OCI-LY3 (cell line): ENCODE measurements around the gene GCK.

Experiments
- H2AFZ ChIP-seq: fragments of 200-600, 300-600 bp; shearing (Covaris generic); 2 replicates; pipeline ENCODE4 v1.6.0; 2014; ENCODE audit warnings: antibody characterized with exemption, low read depth, low read length
- H3K27ac ChIP-seq: fragments of 200-600, 300-600 bp; sonication (generic); 2 replicates; pipeline ENCODE4 v1.5.1; 2014; ENCODE audit warnings: mild to moderate bottlenecking, low read length, moderate library complexity, mixed read lengths
- H3K27me3 ChIP-seq: fragments of 200-600, 300-600 bp; sonication (generic); 2 replicates; pipeline ENCODE4 v1.6.1; 2014; ENCODE audit warnings: low read depth, low read length, mixed read lengths
- H3K36me3 ChIP-seq: fragments of 200-600, 300-600 bp; sonication (generic); replicated peaks from 2 replicates; pipeline ENCODE3; 2014; ENCODE audit warnings: low read depth, low read length, mixed read lengths
- H3K4me1 ChIP-seq: fragments of 300-600, 200-600 bp; sonication (generic); 2 replicates; pipeline ENCODE4 v1.6.1; 2014; ENCODE audit warnings: low read length, mixed read lengths
- H3K4me2 ChIP-seq: fragments of 200-600, 300-600 bp; sonication (generic); 2 replicates; pipeline ENCODE4 v1.6.1; 2014; ENCODE audit warnings: low read length, mixed read lengths
- H3K4me3 ChIP-seq: fragments of 300-600, 200-600 bp; sonication (generic); 2 replicates; pipeline ENCODE4 v1.5.1; 2014; ENCODE audit warnings: antibody characterized with exemption, mild to moderate bottlenecking, low read length, moderate library complexity
- H3K79me2 ChIP-seq: fragments of 300-600, 200-600 bp; shearing (Covaris generic); 2 replicates; pipeline ENCODE4 v1.6.1; 2014; ENCODE audit warnings: mild to moderate bottlenecking, low read length, mixed read lengths
- H3K9ac ChIP-seq: fragments of 300-600, 200-600 bp; shearing (Covaris generic); 2 replicates; pipeline ENCODE4 v1.6.0; 2014; ENCODE audit warnings: mild to moderate bottlenecking, low read length, moderate library complexity
- H3K9me3 ChIP-seq: fragments of 200-600, 300-600 bp; shearing (Covaris generic); 2 replicates; pipeline ENCODE4 v1.6.1; 2014; ENCODE audit warnings: low read length, mixed read lengths; ENCODE audit not compliant: insufficient read depth
- H4K20me1 ChIP-seq: fragments of 200-600, 300-600 bp; sonication (generic); 2 replicates; pipeline ENCODE4 v1.6.1; 2016; ENCODE audit warnings: low read length, mixed read lengths; ENCODE audit not compliant: insufficient read depth
- EZH2phosphoT487 ChIP-seq: fragments of 200-600 bp; shearing (Covaris generic); IDR thresholded peaks from 2 replicates; pipeline ENCODE4 v1.6.1; 2018; ENCODE audit warnings: antibody characterized with exemption, mixed run types, low read depth
- TF ChIP-seq, protein P1 (sequence below): fragments of 200-600, 300-600 bp; sonication (generic); IDR thresholded peaks from 2 replicates; pipeline ENCODE4 v1.5.1; 2014; ENCODE audit warnings: antibody characterized with exemption, low read length, low read depth

Gene GCK

DNA sequence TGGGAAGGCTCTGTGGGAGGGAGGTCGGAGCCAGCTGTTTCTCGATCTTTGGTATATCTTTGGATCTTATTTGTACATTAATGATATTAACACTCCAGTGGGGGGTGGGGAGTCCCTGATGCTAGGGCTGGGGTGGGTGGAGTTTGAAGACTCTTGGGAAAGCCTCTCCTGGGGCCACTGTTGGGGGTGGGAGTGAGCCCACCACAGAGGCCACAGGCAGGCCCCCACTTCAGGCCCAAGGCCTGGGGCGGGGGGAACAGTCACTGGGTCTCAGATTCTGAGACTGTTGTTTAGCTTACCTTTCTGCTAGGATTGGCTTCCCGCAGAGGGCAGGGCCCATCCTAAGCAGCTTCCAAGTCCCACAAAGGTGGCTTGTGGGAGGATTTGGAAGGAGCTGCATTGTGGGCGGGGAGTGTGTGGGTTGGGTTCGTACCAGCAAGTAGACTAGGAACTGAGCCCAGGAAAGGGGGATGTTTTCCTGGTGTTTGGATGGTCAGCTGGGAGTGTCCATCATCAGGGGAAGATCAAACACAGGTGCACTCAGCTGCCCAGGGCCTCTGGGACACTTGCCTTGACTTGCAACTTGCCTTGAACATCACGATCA lies 23.4 kb upstream of the GCK start:
- Histone ChIP-seq H3K4me2 (no peak overlapping the region), H3K27me3 (no peaks in the 10 kb centered on the region), H3K36me3 (peaks cover 23% of the 10 kb centered on the region), H3K27ac (no peak overlapping the region; the same call in 1 of the 2 replicates), H3K9ac (no peak overlapping the region), H4K20me1 (no peaks in the 10 kb centered on the region), H3K9me3 (no peaks in the 10 kb centered on the region), H3K79me2 (no peaks in the 10 kb centered on the region), H3K4me3 (no peak overlapping the region), H3K4me1 (peaks cover 15% of the 10 kb centered on the region), H2AFZ (no peak overlapping the region)
- TF ChIP-seq, protein P1, sequence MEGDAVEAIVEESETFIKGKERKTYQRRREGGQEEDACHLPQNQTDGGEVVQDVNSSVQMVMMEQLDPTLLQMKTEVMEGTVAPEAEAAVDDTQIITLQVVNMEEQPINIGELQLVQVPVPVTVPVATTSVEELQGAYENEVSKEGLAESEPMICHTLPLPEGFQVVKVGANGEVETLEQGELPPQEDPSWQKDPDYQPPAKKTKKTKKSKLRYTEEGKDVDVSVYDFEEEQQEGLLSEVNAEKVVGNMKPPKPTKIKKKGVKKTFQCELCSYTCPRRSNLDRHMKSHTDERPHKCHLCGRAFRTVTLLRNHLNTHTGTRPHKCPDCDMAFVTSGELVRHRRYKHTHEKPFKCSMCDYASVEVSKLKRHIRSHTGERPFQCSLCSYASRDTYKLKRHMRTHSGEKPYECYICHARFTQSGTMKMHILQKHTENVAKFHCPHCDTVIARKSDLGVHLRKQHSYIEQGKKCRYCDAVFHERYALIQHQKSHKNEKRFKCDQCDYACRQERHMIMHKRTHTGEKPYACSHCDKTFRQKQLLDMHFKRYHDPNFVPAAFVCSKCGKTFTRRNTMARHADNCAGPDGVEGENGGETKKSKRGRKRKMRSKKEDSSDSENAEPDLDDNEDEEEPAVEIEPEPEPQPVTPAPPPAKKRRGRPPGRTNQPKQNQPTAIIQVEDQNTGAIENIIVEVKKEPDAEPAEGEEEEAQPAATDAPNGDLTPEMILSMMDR, result no peak

DNA sequence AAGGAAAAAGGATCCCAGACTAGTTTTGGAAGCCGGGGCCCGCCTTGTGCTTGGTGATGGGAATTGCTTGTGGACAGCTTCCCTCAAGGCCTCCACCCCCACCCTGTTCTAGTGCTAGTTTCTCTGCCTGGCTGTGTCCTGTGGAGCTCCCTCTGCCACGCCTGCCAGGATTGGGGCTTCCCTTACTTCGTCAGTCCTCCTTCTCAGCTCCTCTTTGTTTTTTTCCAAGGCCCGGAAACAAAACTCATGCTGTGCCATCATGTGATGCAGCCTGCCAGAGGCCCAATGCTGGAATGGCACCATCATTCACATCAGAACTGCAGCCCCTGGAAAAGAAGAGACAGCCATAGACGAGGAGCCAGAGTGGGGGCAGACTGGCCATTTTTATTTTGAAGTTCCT lies 22.8 kb upstream of the GCK start:
- H3K4me1 ChIP-seq, result peaks cover 15% of the 10 kb centered on the region
- no peaks in the 10 kb centered on the region for H3K9me3 ChIP-seq
- no peaks in the 10 kb centered on the region for H3K27me3 ChIP-seq
- no peaks in the 10 kb centered on the region for H4K20me1 ChIP-seq
- H3K9ac ChIP-seq, result no peak overlapping the region
- H2AFZ ChIP-seq, result no peak overlapping the region
- H3K36me3 ChIP-seq, result peaks cover 28% of the 10 kb centered on the region
- H3K4me2 ChIP-seq, result no peak overlapping the region
- H3K4me3 ChIP-seq, result no peak overlapping the region
- H3K79me2 ChIP-seq, result no peaks in the 10 kb centered on the region
- TF ChIP-seq, protein P1, result no peak
- no peak for TF ChIP-seq EZH2phosphoT487
- H3K27ac ChIP-seq, result no peak overlapping the region

DNA sequence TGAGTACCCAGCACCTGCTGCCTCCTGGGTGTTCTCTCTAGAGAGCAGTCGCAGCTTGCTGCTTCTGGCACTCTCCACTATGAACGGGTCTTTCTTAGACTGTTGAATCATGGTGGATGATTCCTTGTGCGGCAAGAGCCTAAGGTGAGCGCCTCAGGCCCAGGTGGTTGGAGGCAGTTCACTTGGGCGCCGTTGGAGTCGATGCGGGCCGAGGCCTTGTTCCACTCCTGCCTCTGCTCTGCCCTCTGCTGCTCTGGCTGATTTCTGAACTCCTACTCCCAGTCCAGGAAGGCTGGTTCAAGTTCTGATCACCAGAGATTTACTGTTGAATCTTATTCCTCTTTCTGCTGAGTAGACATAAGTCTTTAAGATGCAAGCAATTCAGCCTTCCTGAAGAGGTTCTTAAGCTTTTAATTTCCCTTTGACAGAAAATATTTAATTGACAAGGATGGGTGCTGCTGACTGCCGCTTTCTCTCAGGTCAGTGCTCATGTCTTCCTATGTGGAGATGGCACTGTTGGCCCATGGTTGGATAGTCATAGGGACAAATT lies 22.0 kb upstream of the GCK start:
- no peaks in the 10 kb centered on the region for H3K9me3 ChIP-seq
- H2AFZ ChIP-seq, result no peak overlapping the region
- peaks cover 15% of the 10 kb centered on the region for H3K4me1 ChIP-seq
- no peak overlapping the region for H3K27ac ChIP-seq
- no peaks in the 10 kb centered on the region for H4K20me1 ChIP-seq
- H3K36me3 ChIP-seq, result peaks cover 35% of the 10 kb centered on the region
- no peak overlapping the region for H3K4me3 ChIP-seq
- no peaks in the 10 kb centered on the region for H3K27me3 ChIP-seq
- TF ChIP-seq, protein P1, result no peak
- TF ChIP-seq EZH2phosphoT487, result no peak
- no peak overlapping the region for H3K4me2 ChIP-seq
- no peaks in the 10 kb centered on the region for H3K79me2 ChIP-seq
- no peak overlapping the region for H3K9ac ChIP-seq

DNA sequence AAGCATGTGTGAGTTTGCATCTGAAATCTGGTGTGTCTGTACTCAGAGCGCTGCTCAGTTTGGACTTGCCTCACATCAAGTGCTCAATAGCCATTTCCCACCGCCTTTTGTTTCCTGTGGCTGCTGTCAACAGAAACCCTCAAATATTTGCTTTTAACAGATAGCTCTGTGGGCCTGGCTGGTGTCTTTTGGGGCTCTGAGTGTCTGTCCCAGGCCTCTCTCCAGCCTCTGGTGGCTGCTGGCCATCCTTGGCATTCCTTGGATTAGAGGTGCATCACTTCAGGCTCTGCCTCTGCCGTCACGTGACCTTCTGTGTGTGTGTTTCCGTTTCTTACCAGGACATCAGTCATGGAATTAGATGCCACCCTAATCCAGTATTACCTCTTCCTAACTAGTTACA lies 20.9 kb upstream of the GCK start:
- Histone ChIP-seq H3K4me2 (no peak overlapping the region), H3K4me3 (no peak overlapping the region), H3K27ac (no peak overlapping the region), H3K27me3 (no peaks in the 10 kb centered on the region), H2AFZ (no peak overlapping the region), H3K36me3 (peaks cover 42% of the 10 kb centered on the region), H3K9me3 (no peaks in the 10 kb centered on the region), H4K20me1 (no peaks in the 10 kb centered on the region), H3K4me1 (peaks cover 15% of the 10 kb centered on the region), H3K9ac (no peak overlapping the region), H3K79me2 (no peaks in the 10 kb centered on the region)
- TF ChIP-seq, protein P1, result no peak
- no peak for TF ChIP-seq EZH2phosphoT487
